Suprapubic skin (tissue), 4 donors: Measurements from ENCODE around the gene AMMECR1L. TPM values are rescaled to one million over a fixed set of nuclear protein-coding genes. Genes with fewer than 3 reads are reported as not detected.

Experiments
- DNase-seq, 2 donors: peaks; one replicate each; pipeline ENCODE4 v3.0.0-alpha.2; 2019; ENCODE audit warnings: low spot score in 2 of 2
- H3K27ac ChIP-seq: fragments of 200-600 bp; sonication (generic); one replicate; pipeline ENCODE4 v1.5.1; 2019
- H3K27me3 ChIP-seq: fragments of 200-600 bp; sonication (generic); one replicate; pipeline ENCODE4 v1.5.1; 2019
- H3K36me3 ChIP-seq: fragments of 200-600 bp; sonication (generic); one replicate; pipeline ENCODE4 v1.5.1; 2019
- H3K4me1 ChIP-seq: fragments of 200-600 bp; sonication (generic); one replicate; pipeline ENCODE4 v1.5.1; 2019
- H3K4me3 ChIP-seq: fragments of 200-600 bp; sonication (generic); one replicate; pipeline ENCODE4 v1.5.1; 2019; ENCODE audit warnings: mild to moderate bottlenecking
- H3K9me3 ChIP-seq: fragments of 200-600 bp; sonication (generic); one replicate; pipeline ENCODE4 v1.5.1; 2019
- CTCF ChIP-seq, 2 donors: fragments of 200-600 bp in 1 of 2; fragments of 450-650 bp in 1 of 2; sonication (generic) in 1 of 2; IDR thresholded peaks; one replicate each; pipeline ENCODE4 v1.5.1; 2016 to 2019; ENCODE audit warnings: antibody characterized with exemption in 2 of 2, mild to moderate bottlenecking in 1 of 2, moderate library complexity in 1 of 2
- EP300 ChIP-seq: sonication (generic); formaldehyde crosslinking; IDR thresholded peaks from one replicate; pipeline ENCODE4 v1.6.1; 2017; ENCODE audit warnings: antibody characterized with exemption
- POLR2A ChIP-seq, 2 donors: fragments of 450-650 bp; IDR thresholded peaks; one replicate each; pipeline ENCODE4 v1.6.1; 2017; ENCODE audit warnings: antibody characterized with exemption in 2 of 2, mild to moderate bottlenecking in 2 of 2, moderate library complexity in 2 of 2
- POLR2AphosphoS5 ChIP-seq, 3 donors: sonication (generic); formaldehyde crosslinking; IDR thresholded peaks; one replicate each; pipeline ENCODE4 v1.6.1; 2017; ENCODE audit warnings: antibody characterized with exemption in 3 of 3
- WGBS: methylation state at CpG from one replicate; pipeline ENCODE4 v1.1.5; 2018; 5-methylcytosine and 5-hydroxymethylcytosine counted together
- total RNA-seq, 4 donors: library from RNA; depleted of rRNA; stranded (reverse); fragments of >200 nt; gene quantifications; one replicate each; pipeline ENCODE4 v1.1.0, GENCODE V29; 2016

AMMECR1L gene
- total RNA-seq, 4 donors from 2014 or later = 13.9 to 18.9 (median 16.1) TPM

- whole genome bisulfite sequencing = 29% methylated on average over 10 of the region's 10 CpGs
- H3K27me3 ChIP-seq = no peaks in the 10 kb centered on the region
- peaks cover 6% of the 10 kb centered on the region for H3K36me3 ChIP-seq
- peak overlapping the region; percentile 67 for H3K4me3 ChIP-seq
- no peaks in the 10 kb centered on the region for H3K9me3 ChIP-seq
- TF ChIP-seq CTCF (IDR thresholded peaks at IDR 0.05) = no peak
- TF ChIP-seq EP300 = no peak
- TF ChIP-seq POLR2A (IDR thresholded peaks at IDR 0.05) = no peak
- TF ChIP-seq POLR2AphosphoS5 (IDR thresholded peaks at IDR 0.05) = no peak
- H3K4me1 ChIP-seq = peaks cover 29% of the 10 kb centered on the region
- peak overlapping the region; percentile 90 for H3K27ac ChIP-seq
- no peak for DNase-seq
Measured at GRCh38 chr2:127884436-127884835, 1.3 kb downstream of the AMMECR1L start.

GRCh38 chr2:127879899-127880298 is 5.9 kb downstream of the AMMECR1L start:
- DNase-seq = no peak
- TF ChIP-seq EP300 (no peak), POLR2AphosphoS5 (IDR thresholded peaks at IDR 0.05) (no peak), POLR2A (IDR thresholded peaks at IDR 0.05) (no peak), CTCF (IDR thresholded peaks at IDR 0.05) (no peak)
- peaks cover 20% of the 10 kb centered on the region for H3K4me1 ChIP-seq
- no peak overlapping the region for H3K4me3 ChIP-seq
- no peaks in the 10 kb centered on the region for H3K9me3 ChIP-seq
- no peaks in the 10 kb centered on the region for H3K27me3 ChIP-seq
- no peak overlapping the region for H3K27ac ChIP-seq
- WGBS = 91% methylated on average over 5 of the region's 5 CpGs
- H3K36me3 ChIP-seq = peaks cover 6% of the 10 kb centered on the region

- H3K27me3 ChIP-seq = no peaks in the 10 kb centered on the region
- H3K4me1 ChIP-seq = peaks cover 13% of the 10 kb centered on the region
- H3K4me3 ChIP-seq = no peak overlapping the region
- WGBS = 77% methylated on average over 3 of the region's 3 CpGs
- H3K27ac ChIP-seq = no peak overlapping the region
- no peak for TF ChIP-seq CTCF (IDR thresholded peaks at IDR 0.05)
- TF ChIP-seq POLR2AphosphoS5 (IDR thresholded peaks at IDR 0.05) = no peak
- no peak for TF ChIP-seq EP300
- TF ChIP-seq POLR2A (IDR thresholded peaks at IDR 0.05) = no peak
- no peak for DNase-seq
- H3K36me3 ChIP-seq = peaks cover 20% of the 10 kb centered on the region
- no peaks in the 10 kb centered on the region for H3K9me3 ChIP-seq
Measured at GRCh38 chr2:127877626-127878025, 8.1 kb downstream of the AMMECR1L start.

- H3K27me3 ChIP-seq = no peaks in the 10 kb centered on the region
- DNase-seq = no peak
- no peaks in the 10 kb centered on the region for H3K9me3 ChIP-seq
- peaks cover 25% of the 10 kb centered on the region for H3K36me3 ChIP-seq
- H3K4me3 ChIP-seq = no peak overlapping the region
- H3K27ac ChIP-seq = no peak overlapping the region
- 95% methylated on average over 2 of the region's 2 CpGs for WGBS
- peaks cover 9% of the 10 kb centered on the region for H3K4me1 ChIP-seq
- TF ChIP-seq EP300 = no peak
- no peak for TF ChIP-seq CTCF (IDR thresholded peaks at IDR 0.05)
- no peak for TF ChIP-seq POLR2AphosphoS5 (IDR thresholded peaks at IDR 0.05)
- TF ChIP-seq POLR2A (IDR thresholded peaks at IDR 0.05) = no peak
Measured at GRCh38 chr2:127877136-127877535, 8.6 kb downstream of the AMMECR1L start.

DNA sequence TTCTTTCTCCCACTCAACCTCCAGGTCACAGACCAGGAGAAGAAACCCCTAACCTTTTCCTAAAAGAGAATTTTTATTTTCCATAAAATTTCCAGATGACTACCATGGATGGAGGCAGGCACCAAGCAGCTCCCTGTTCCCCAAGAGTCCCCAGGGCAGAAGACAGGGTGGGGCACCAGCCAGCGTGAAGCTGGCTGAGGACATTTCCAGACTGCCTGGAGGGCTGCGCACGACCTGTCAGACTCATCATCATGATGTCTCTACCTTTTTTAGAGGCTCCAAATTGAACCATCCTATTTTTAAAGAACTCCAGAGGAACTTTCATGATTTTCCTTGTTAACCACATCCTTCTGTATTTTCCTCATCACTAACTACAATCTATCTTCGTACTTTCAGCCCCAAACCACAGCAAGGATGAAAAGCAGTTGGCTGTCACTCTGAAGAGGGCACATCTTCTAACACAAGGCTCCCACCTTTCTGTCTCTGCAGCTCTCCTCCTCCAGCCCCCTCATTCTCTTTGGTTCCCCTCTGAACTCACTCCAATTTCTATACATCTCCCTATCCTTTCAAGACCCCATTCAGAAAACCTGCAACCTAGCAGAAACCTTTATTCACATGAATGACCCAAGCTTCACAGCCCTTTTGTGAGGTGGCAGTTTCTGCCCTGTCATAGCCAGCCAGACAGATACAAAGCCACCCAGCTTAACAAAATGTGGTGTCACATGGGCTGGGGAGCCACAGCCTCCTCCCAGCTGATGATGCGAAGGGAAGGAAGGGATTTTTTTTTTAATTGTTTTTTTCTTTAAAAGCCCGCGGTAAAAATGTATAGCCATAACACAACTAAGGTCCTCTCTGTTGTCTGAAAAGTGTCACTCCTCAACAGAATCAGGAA is 11.1 kb downstream of the AMMECR1L start:
- no peak for TF ChIP-seq EP300
- no peak for TF ChIP-seq POLR2AphosphoS5 (IDR thresholded peaks at IDR 0.05)
- TF ChIP-seq POLR2A (IDR thresholded peaks at IDR 0.05) = no peak
- TF ChIP-seq CTCF (IDR thresholded peaks at IDR 0.05) = no peak
- Histone ChIP-seq H3K27me3 (no peaks in the 10 kb centered on the region), H3K4me3 (no peak overlapping the region), H3K4me1 (peaks cover 9% of the 10 kb centered on the region), H3K36me3 (peaks cover 44% of the 10 kb centered on the region), H3K9me3 (no peaks in the 10 kb centered on the region), H3K27ac (no peak overlapping the region)
- 52% methylated on average over 7 of the region's 7 CpGs for WGBS
- DNase-seq = no peak
